HepG2 (cell line): ENCODE results near the gene INO80C. TPM values are rescaled to one million over a fixed set of nuclear protein-coding genes. Genes with fewer than 3 reads are reported as not detected.

Experiments used
- ARID5B ChIP-seq: IDR thresholded peaks from 2 replicates; pipeline ENCODE4 v1.4.0; 2020; ENCODE audit warnings: mild to moderate bottlenecking, missing genetic modification reagents
- ARNTL ChIP-seq: sonication (generic); formaldehyde crosslinking; IDR thresholded peaks from 2 replicates; pipeline ENCODE4 v1.4.0; 2020; ENCODE audit warnings: mild to moderate bottlenecking, missing genetic modification reagents
- GTF3A ChIP-seq: sonication (generic); formaldehyde crosslinking; conservative IDR thresholded peaks from 2 replicates; pipeline ENCODE4 v1.4.0; 2020; ENCODE audit warnings: mild to moderate bottlenecking, missing genetic modification reagents
- HMGXB4 ChIP-seq, 2 experiments: sonication (generic) in 1 of 2; formaldehyde crosslinking in 1 of 2; IDR thresholded peaks; 2 replicates each; pipeline versions ENCODE4 v1.4.0 to v1.6.1; 2018 to 2020; ENCODE audit warnings: missing genetic modification reagents in 2 of 2, borderline replicate concordance in 1 of 2, low read depth in 1 of 2, mild to moderate bottlenecking in 1 of 2, missing biosample characterization in 1 of 2
- HNF4A ChIP-seq: sonication (generic); formaldehyde crosslinking; IDR thresholded peaks from 2 replicates; pipeline ENCODE4 v1.4.0; 2020; ENCODE audit warnings: missing genetic modification reagents
- NFYB ChIP-seq: sonication (generic); formaldehyde crosslinking; IDR thresholded peaks from 2 replicates; pipeline ENCODE4 v1.4.0; 2020; ENCODE audit warnings: missing genetic modification reagents
- NR1H2 ChIP-seq: sonication (generic); formaldehyde crosslinking; IDR thresholded peaks from 2 replicates; pipeline ENCODE4 v1.8.1; 2022; ENCODE audit warnings: low read depth, missing genetic modification reagents, borderline replicate concordance
- PPARG ChIP-seq: conservative IDR thresholded peaks from 2 replicates; pipeline ENCODE4 v1.6.1; 2016; ENCODE audit warnings: missing biosample characterization, missing genetic modification reagents
- RORA ChIP-seq: sonication (generic); formaldehyde crosslinking; IDR thresholded peaks from 2 replicates; pipeline ENCODE4 v1.5.0; 2020; ENCODE audit warnings: mild to moderate bottlenecking, missing genetic modification reagents, moderate library complexity
- SMARCC2 ChIP-seq: fragments of 450-650 bp; IDR thresholded peaks from 2 replicates; pipeline ENCODE4 v1.6.1; 2017; ENCODE audit warnings: antibody characterized with exemption, mild to moderate bottlenecking
- ZBTB2 ChIP-seq: sonication (generic); formaldehyde crosslinking; IDR thresholded peaks from 2 replicates; pipeline ENCODE4 v1.8.0; 2022; ENCODE audit warnings: low read depth, missing genetic modification reagents
- ZFP36 ChIP-seq: fragments of 150-350 bp; IDR thresholded peaks from 2 replicates; pipeline ENCODE4 v1.6.1; 2018; ENCODE audit warnings: borderline replicate concordance, low read length, low read depth; ENCODE audit not compliant: partially characterized antibody
- ZNF276 ChIP-seq: sonication (generic); formaldehyde crosslinking; IDR thresholded peaks from 2 replicates; pipeline ENCODE4 v1.4.0; 2020; ENCODE audit warnings: mild to moderate bottlenecking, low read depth, missing genetic modification reagents
- ZNF281 ChIP-seq: sonication (generic); formaldehyde crosslinking; IDR thresholded peaks from 2 replicates; pipeline ENCODE4 v1.4.0; 2020; ENCODE audit warnings: missing genetic modification reagents, borderline replicate concordance
- ZNF660 ChIP-seq: sonication (generic); formaldehyde crosslinking; IDR thresholded peaks from 2 replicates; pipeline ENCODE4 v1.5.1; 2020; ENCODE audit warnings: mild to moderate bottlenecking, low read depth, missing genetic modification reagents, borderline replicate concordance
- ZSCAN22 ChIP-seq: sonication (generic); formaldehyde crosslinking; IDR thresholded peaks from 2 replicates; pipeline ENCODE4 v1.4.0; 2020; ENCODE audit warnings: mild to moderate bottlenecking, missing genetic modification reagents
- polyA plus RNA-seq, 8 experiments: library from polyadenylated mRNA; depleted of rRNA in 3 of 8; stranded (reverse) in 7 of 8; unstranded in 1 of 8; fragments of >200 nt; fragmentation: Illumina TruSeq in 4 of 8; extraction: Trizol in 4 of 8; gene quantifications; 2 replicates each; pipeline versions ENCODE4 v1.2.1 to v1.2.3, GENCODE V29; 2011 to 2016; ENCODE audit warnings: low read depth in 4 of 8, missing spikeins in 1 of 8, mixed read lengths in 1 of 8; ENCODE audit not compliant: insufficient read depth in 1 of 8
- total RNA-seq, 5 experiments: library from RNA; depleted of rRNA; stranded (reverse); fragments of >200 nt; fragmentation: Illumina TruSeq; extraction: Trizol; gene quantifications; 2 replicates each; pipeline ENCODE4 v1.2.3, GENCODE V29; 2016; ENCODE audit warnings: low read depth in 1 of 5

The INO80C gene
- total and polyA plus RNA-seq, 2 of the 13 experiments (the other 11 are each of a cell fraction or from before 2014, with no cell fraction given) = 8.2 to 15.4 TPM

- TF ChIP-seq ZNF281 = no peak
- TF ChIP-seq PPARG (CRISPR knock-in tag) = peak; percentile 88
- no peak for TF ChIP-seq ZBTB2 (CRISPR knock-in tag)
- TF ChIP-seq HMGXB4 (CRISPR knock-in tag; IDR thresholded peaks at IDR 0.05; ENCODE audit: borderline replicate concordance in 1 of 2, low read depth in 1 of 2) = no peak
- TF ChIP-seq ZSCAN22 (CRISPR knock-in tag) = no peak
- TF ChIP-seq GTF3A (CRISPR knock-in tag) = no peak
- TF ChIP-seq ARNTL (CRISPR knock-in tag) = 0 out of 2 replicates have a peak, but pooled peaks have one; percentile 30
- TF ChIP-seq RORA (CRISPR knock-in tag) = no peak
- no peak for TF ChIP-seq NFYB (CRISPR knock-in tag)
- TF ChIP-seq ZNF660 (CRISPR knock-in tag) = no peak
- TF ChIP-seq ARID5B (CRISPR knock-in tag) = peak; percentile 87
- peak; percentile 87 for TF ChIP-seq HNF4A (CRISPR knock-in tag)
- TF ChIP-seq ZFP36 = no peak
- TF ChIP-seq ZNF276 (CRISPR knock-in tag) = 0 out of 2 replicates have a peak, but pooled peaks have one; percentile 62
- no peak for TF ChIP-seq SMARCC2
- TF ChIP-seq NR1H2 = no peak
Measured at GRCh38 chr18:35458677-35459441, 38.9 kb downstream of the INO80C start (continued).
